ENCODE results near the gene PARK7. TPM values are rescaled to one million over a fixed set of nuclear protein-coding genes. Genes with fewer than 3 reads are reported as not detected.

The PARK7 gene
- total RNA-seq, 4 donors from 2014 or later = 40.4 to 103 (median 82.8) TPM

DNA sequence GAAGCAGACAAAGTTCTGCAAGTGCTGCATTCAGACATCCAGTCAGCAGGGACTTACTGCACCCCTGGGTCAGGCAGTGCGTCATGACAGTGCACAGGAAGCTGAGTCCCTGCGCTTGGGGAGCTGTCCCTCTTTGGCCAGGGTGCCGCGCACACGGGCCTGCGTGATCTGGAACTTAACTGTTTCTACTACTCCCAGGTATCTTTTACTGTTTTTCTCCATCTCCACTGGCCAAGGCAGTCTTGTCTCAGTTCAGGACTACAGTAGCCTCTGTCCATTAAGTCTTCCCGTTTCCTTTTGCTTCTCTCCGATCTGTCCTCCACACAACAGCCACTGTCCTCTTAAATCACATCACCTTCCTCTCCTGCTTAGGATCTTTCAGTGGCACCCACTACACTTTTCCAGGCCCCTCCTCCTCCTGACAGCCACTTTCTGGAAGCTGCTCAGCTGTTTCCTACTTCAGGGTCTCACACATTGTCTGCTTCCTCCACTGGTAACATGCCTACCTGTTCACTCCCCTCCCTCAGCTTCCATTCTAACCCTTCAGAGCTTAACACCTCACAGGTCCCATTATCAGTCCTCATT lies 48.7 kb downstream of the PARK7 start:
- no peak for DNase-seq
- no peak for TF ChIP-seq POLR2A (IDR thresholded peaks at IDR 0.05)
- no peak for TF ChIP-seq POLR2AphosphoS5 (IDR thresholded peaks at IDR 0.05)
- TF ChIP-seq, protein P1, sequence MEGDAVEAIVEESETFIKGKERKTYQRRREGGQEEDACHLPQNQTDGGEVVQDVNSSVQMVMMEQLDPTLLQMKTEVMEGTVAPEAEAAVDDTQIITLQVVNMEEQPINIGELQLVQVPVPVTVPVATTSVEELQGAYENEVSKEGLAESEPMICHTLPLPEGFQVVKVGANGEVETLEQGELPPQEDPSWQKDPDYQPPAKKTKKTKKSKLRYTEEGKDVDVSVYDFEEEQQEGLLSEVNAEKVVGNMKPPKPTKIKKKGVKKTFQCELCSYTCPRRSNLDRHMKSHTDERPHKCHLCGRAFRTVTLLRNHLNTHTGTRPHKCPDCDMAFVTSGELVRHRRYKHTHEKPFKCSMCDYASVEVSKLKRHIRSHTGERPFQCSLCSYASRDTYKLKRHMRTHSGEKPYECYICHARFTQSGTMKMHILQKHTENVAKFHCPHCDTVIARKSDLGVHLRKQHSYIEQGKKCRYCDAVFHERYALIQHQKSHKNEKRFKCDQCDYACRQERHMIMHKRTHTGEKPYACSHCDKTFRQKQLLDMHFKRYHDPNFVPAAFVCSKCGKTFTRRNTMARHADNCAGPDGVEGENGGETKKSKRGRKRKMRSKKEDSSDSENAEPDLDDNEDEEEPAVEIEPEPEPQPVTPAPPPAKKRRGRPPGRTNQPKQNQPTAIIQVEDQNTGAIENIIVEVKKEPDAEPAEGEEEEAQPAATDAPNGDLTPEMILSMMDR (IDR thresholded peaks at IDR 0.05) = no peak
- no peak for TF ChIP-seq EP300 (IDR thresholded peaks at IDR 0.05; ENCODE audit: low read depth)
- Histone ChIP-seq H3K4me3 (no peak overlapping the region), H3K27ac (no peak overlapping the region), H3K27me3 (no peaks in the 10 kb centered on the region), H3K4me1 (peaks cover 6 to 10% (median 9%) of the 10 kb centered on the region in 4 donors), H3K36me3 (peaks cover 0 to 15% (median 0%) of the 10 kb centered on the region in 4 donors), H3K9me3 (no peaks in the 10 kb centered on the region)
- intact Hi-C loops (cut with DNase I; ENCODE audit: low total_unique reads) = no loop called here
- WGBS, 2 donors (ENCODE audit: low coverage in 1 of 2) = 85 to 93% methylated on average over 2 to 8 of the region's 8 CpGs
- in situ Hi-C loops (cut with MboI; ENCODE audit: low pct_ligation_motif_present in 1 of 4, low pct_unique_long_range_greater_than_20kb in 1 of 4, low sequenced_read_pairs in 3 of 4) = loop anchor here in 3 of 4 donors (10.0 kb wide), 2 partner anchors 305 to 335 kb away; partner anchors contain the start of gene SLC45A1 (in 3 of the 3)

GRCh38 chr1:8011016-8011415 lies 49.5 kb downstream of the PARK7 start:
- WGBS, 2 donors (ENCODE audit: low coverage in 1 of 2) = 89% methylated on average over 4 of the region's 4 CpGs; no CpG with 5 or more reads in 1 of the 2 donors
- in situ Hi-C loops (cut with MboI; ENCODE audit: low pct_ligation_motif_present in 1 of 4, low pct_unique_long_range_greater_than_20kb in 1 of 4, low sequenced_read_pairs in 3 of 4) (loop anchor here in 3 of 4 donors (10.0 kb wide), 2 partner anchors 304 to 334 kb away; partner anchors contain the start of gene SLC45A1 (in 3 of the 3)), intact Hi-C loops (cut with DNase I; ENCODE audit: low total_unique reads) (no loop called here)
- Histone ChIP-seq H3K27me3 (no peaks in the 10 kb centered on the region), H3K27ac (no peak overlapping the region), H3K4me3 (no peak overlapping the region), H3K4me1 (peaks cover 9 to 15% (median 11%) of the 10 kb centered on the region in 4 donors), H3K36me3 (peaks cover 0 to 15% (median 0%) of the 10 kb centered on the region in 4 donors), H3K9me3 (no peaks in the 10 kb centered on the region)
- no peak for DNase-seq
- no peak for TF ChIP-seq POLR2A (IDR thresholded peaks at IDR 0.05)
- TF ChIP-seq EP300 (IDR thresholded peaks at IDR 0.05; ENCODE audit: low read depth) = no peak
- TF ChIP-seq, protein P1 (IDR thresholded peaks at IDR 0.05) = no peak
- TF ChIP-seq POLR2AphosphoS5 (IDR thresholded peaks at IDR 0.05) = no peak

DNA sequence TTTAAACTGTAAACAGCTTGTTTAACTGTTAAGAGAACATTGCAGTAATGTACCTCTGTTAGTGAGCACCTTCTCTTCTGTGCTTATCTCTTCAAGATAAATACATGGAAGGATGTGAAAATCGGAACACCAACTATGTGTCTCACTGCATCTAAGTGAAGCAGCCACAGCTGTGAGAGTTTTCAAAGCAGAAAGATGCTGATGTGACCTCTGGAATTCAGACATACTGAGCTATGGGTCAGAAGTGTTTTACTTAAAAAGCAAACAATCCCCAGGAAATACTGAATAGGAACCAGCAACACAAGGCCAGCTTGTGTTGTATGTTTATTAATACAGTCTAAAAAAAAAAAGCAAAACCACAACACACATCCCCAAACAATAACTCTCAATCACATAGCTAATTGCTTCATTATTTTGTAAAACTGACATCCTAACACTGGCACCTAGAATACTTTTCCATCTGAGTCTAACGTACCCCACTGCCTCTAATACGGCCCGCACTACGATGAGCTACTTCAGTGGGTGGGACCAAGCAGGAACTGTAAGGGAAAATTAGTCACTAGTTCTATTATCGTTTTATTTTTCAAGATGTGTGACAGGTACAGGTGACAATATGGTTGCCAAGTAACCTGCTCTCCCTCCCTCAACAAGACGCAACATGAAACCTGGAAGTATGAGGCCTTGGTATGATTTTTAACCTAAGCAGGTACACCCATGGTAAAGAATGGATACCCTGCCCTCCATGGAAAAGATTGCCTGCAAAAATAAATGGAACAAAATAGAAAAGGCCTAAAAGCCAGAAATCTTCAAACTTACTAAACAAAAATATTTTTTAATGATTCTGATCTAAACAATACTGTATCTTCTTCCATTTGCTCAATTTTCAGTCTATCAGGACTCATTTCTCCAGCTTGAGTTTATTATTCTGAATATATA lies 50.7 kb downstream of the PARK7 start:
- WGBS, 2 donors (ENCODE audit: low coverage in 1 of 2) = 80 to 90% methylated on average over 7 of the region's 7 CpGs
- no peaks in the 10 kb centered on the region for H3K9me3 ChIP-seq
- no peak for DNase-seq
- intact Hi-C loops (cut with DNase I; ENCODE audit: low total_unique reads) (no loop called here), in situ Hi-C loops (cut with MboI; ENCODE audit: low pct_ligation_motif_present in 1 of 4, low pct_unique_long_range_greater_than_20kb in 1 of 4, low sequenced_read_pairs in 3 of 4) (loop anchor here in 3 of 4 donors (10.0 kb wide), 2 partner anchors 303 to 333 kb away; partner anchors contain the start of gene SLC45A1 (in 3 of the 3))
- peaks cover 0 to 15% (median 0%) of the 10 kb centered on the region in 4 donors for H3K36me3 ChIP-seq
- no peak overlapping the region for H3K27ac ChIP-seq
- no peaks in the 10 kb centered on the region for H3K27me3 ChIP-seq
- H3K4me3 ChIP-seq = no peak overlapping the region
- TF ChIP-seq, protein P1 (IDR thresholded peaks at IDR 0.05) = no peak
- no peak for TF ChIP-seq POLR2A (IDR thresholded peaks at IDR 0.05)
- peaks cover 16 to 27% (median 21%) of the 10 kb centered on the region in 4 donors for H3K4me1 ChIP-seq

GRCh38 chr1:8012955-8013354 lies 51.4 kb downstream of the PARK7 start:
- intact Hi-C loops (cut with DNase I; ENCODE audit: low total_unique reads) = no loop called here
- Histone ChIP-seq H3K27me3 (no peaks in the 10 kb centered on the region), H3K4me3 (no peak overlapping the region), H3K4me1 (peaks cover 21 to 34% (median 29%) of the 10 kb centered on the region in 4 donors), H3K27ac (no peak overlapping the region), H3K9me3 (no peaks in the 10 kb centered on the region), H3K36me3 (peaks cover 0 to 15% (median 0%) of the 10 kb centered on the region in 4 donors)
- in situ Hi-C loops (cut with MboI; ENCODE audit: low pct_ligation_motif_present in 1 of 4, low pct_unique_long_range_greater_than_20kb in 1 of 4, low sequenced_read_pairs in 3 of 4) = loop anchor here in 3 of 4 donors (10.0 kb wide), 2 partner anchors 302 to 332 kb away; partner anchors contain the start of gene SLC45A1 (in 3 of the 3)
- WGBS, 2 donors (ENCODE audit: low coverage in 1 of 2) = 93 to 100% methylated on average over 2 to 4 of the region's 4 CpGs
- no peak for DNase-seq
- TF ChIP-seq, protein P1 (IDR thresholded peaks at IDR 0.05) = no peak
- no peak for TF ChIP-seq EP300 (IDR thresholded peaks at IDR 0.05; ENCODE audit: low read depth)
- TF ChIP-seq POLR2A (IDR thresholded peaks at IDR 0.05) = no peak
- TF ChIP-seq POLR2AphosphoS5 (IDR thresholded peaks at IDR 0.05) = no peak

Data from transverse colon (tissue), 4 donors.